Brain pericyte (primary cell): ENCODE data around the gene POC5.

Experiments used
- DNase-seq: peaks from one replicate; pipeline ENCODE4 v3.0.0-alpha.2; 2012; ENCODE audit warnings: low read depth, low spot score

The POC5 gene

GRCh38 chr5:75660678-75661465 is 56.4 kb downstream of the POC5 start:
- DNase-seq, result no peak

- no peak for DNase-seq
Measured at GRCh38 chr5:75659791-75660450, 57.3 kb downstream of the POC5 start.

GRCh38 chr5:75656311-75657003 is 60.8 kb downstream of the POC5 start:
- DNase-seq, result no peak

- no peak for DNase-seq
Measured at GRCh38 chr5:75654693-75655295, 62.4 kb downstream of the POC5 start.

- DNase-seq, result no peak
Measured at GRCh38 chr5:75653521-75653920, 63.7 kb downstream of the POC5 start.

GRCh38 chr5:75651575-75652238 is 65.5 kb downstream of the POC5 start:
- DNase-seq, result no peak

GRCh38 chr5:75648712-75649111 is 68.5 kb downstream of the POC5 start:
- no peak for DNase-seq

GRCh38 chr5:75640826-75641225 is 76.4 kb downstream of the POC5 start:
- no peak for DNase-seq

- DNase-seq, result no peak
Measured at GRCh38 chr5:75640395-75640794, 76.8 kb downstream of the POC5 start.

GRCh38 chr5:75639535-75640311 is 77.5 kb downstream of the POC5 start:
- no peak for DNase-seq

- no peak for DNase-seq
Measured at GRCh38 chr5:75637949-75638348, 79.3 kb downstream of the POC5 start.

- no peak for DNase-seq
Measured at GRCh38 chr5:75632321-75632720, 84.9 kb downstream of the POC5 start.

- DNase-seq, result no peak
Measured at GRCh38 chr5:75630875-75631274, 86.4 kb downstream of the POC5 start.

- no peak for DNase-seq
Measured at GRCh38 chr5:75627801-75628200, 89.4 kb downstream of the POC5 start.

GRCh38 chr5:75626959-75627358 is 90.3 kb downstream of the POC5 start:
- no peak for DNase-seq
